22Rv1 (cell line): ENCODE results near the gene PLAU.

Source experiments
- H3K27ac ChIP-seq: fragments of 450-650 bp; 2 replicates; pipeline ENCODE4 v1.5.1; 2017
- CTCF ChIP-seq: fragments of 450-650 bp; IDR thresholded peaks from 2 replicates; pipeline ENCODE4 v1.5.1; 2017; ENCODE audit warnings: mild to moderate bottlenecking
- ZFX ChIP-seq: fragments of 450-650 bp; IDR thresholded peaks from 2 replicates; pipeline ENCODE4 v1.6.1; 2017; ENCODE audit warnings: antibody characterized with exemption, borderline replicate concordance

The PLAU gene

GRCh38 chr10:73877533-73878160 lies 33.3 kb upstream of the PLAU start:
- no peak overlapping the region for H3K27ac ChIP-seq
- no peak for TF ChIP-seq ZFX

- TF ChIP-seq CTCF (no peak), ZFX (no peak)
- H3K27ac ChIP-seq = no peak overlapping the region
These were observed 32.6 kb upstream of the PLAU start for GRCh38 chr10:73878365-73878764.

- TF ChIP-seq ZFX (no peak), CTCF (peak; percentile 93)
- no peak overlapping the region for H3K27ac ChIP-seq
These were observed 31.4 kb upstream of the PLAU start for GRCh38 chr10:73879296-73880173.

- H3K27ac ChIP-seq = no peak overlapping the region
- TF ChIP-seq ZFX (no peak), CTCF (no peak)
These were observed 29.6 kb upstream of the PLAU start for GRCh38 chr10:73881221-73881919.

GRCh38 chr10:73884017-73884416 lies 26.9 kb upstream of the PLAU start:
- no peak overlapping the region for H3K27ac ChIP-seq
- no peak for TF ChIP-seq ZFX
- TF ChIP-seq CTCF = no peak

- no peak for TF ChIP-seq ZFX
- peak; percentile 83 for TF ChIP-seq CTCF
- no peak overlapping the region for H3K27ac ChIP-seq
These were observed 24.8 kb upstream of the PLAU start for GRCh38 chr10:73886085-73886529.

- H3K27ac ChIP-seq = no peak overlapping the region
- TF ChIP-seq ZFX = no peak
- no peak for TF ChIP-seq CTCF
These were observed 24.2 kb upstream of the PLAU start for GRCh38 chr10:73886661-73887293.
